Activated naive CD8-positive, alpha-beta T cell treated with anti-CD3 and anti-CD28 coated beads, Interleukin-2, amount 10 ng/mL, durations not matched to agents 7 days and 5 days (primary cell): ENCODE measurements around the gene HORMAD2. TPM values are rescaled to one million over a fixed set of nuclear protein-coding genes. Genes with fewer than 3 reads are reported as not detected.

ENCODE experiments used
- ATAC-seq: fragments of 150-1000 bp; cut with Tn5 transposase; one replicate; pipeline ENCODE4 v1.10.0; 2021; ENCODE audit warnings: low read depth, moderate library complexity
- POLR2A ChIA-PET: fragments of 350-600 bp; sonication (Branson Sonifier 250); formaldehyde crosslinking; loops from one replicate; lab custom pipeline; 2021; ENCODE audit warnings: antibody characterized with exemption; lab: Charles Lee
- DNase-seq: peaks from one replicate; pipeline ENCODE4 v3.0.0; 2021
- H3K27ac Mint-ChIP-seq: one replicate; pipeline ENCODE4 v1.8.0; 2022; ENCODE audit warnings: mild to moderate bottlenecking, mixed read lengths
- H3K27me3 Mint-ChIP-seq: one replicate; pipeline ENCODE4 v1.8.0; 2022; ENCODE audit warnings: mild to moderate bottlenecking, moderate library complexity, mixed read lengths
- H3K36me3 Mint-ChIP-seq: one replicate; pipeline ENCODE4 v1.8.0; 2021; ENCODE audit warnings: mild to moderate bottlenecking, mixed read lengths
- H3K4me1 Mint-ChIP-seq: one replicate; pipeline ENCODE4 v1.8.0; 2021; ENCODE audit warnings: mixed read lengths
- H3K4me3 Mint-ChIP-seq: one replicate; pipeline ENCODE4 v1.8.0; 2022; ENCODE audit warnings: mild to moderate bottlenecking, moderate library complexity, mixed read lengths
- H3K9me3 Mint-ChIP-seq: one replicate; pipeline ENCODE4 v1.8.0; 2021; ENCODE audit warnings: mixed read lengths
- total RNA-seq, 2 experiments: library from RNA; stranded (reverse); gene quantifications; one replicate each; pipeline ENCODE4 v1.2.3, GENCODE V29; 2021

The HORMAD2 gene, protein sequence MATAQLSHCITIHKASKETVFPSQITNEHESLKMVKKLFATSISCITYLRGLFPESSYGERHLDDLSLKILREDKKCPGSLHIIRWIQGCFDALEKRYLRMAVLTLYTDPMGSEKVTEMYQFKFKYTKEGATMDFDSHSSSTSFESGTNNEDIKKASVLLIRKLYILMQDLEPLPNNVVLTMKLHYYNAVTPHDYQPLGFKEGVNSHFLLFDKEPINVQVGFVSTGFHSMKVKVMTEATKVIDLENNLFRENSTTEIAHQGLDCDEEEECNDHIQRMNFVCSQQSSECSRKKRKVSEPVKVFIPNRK
- total RNA-seq = under 1 TPM in 1 of 2 experiments, not detected in 1; 0.14 TPM

DNA sequence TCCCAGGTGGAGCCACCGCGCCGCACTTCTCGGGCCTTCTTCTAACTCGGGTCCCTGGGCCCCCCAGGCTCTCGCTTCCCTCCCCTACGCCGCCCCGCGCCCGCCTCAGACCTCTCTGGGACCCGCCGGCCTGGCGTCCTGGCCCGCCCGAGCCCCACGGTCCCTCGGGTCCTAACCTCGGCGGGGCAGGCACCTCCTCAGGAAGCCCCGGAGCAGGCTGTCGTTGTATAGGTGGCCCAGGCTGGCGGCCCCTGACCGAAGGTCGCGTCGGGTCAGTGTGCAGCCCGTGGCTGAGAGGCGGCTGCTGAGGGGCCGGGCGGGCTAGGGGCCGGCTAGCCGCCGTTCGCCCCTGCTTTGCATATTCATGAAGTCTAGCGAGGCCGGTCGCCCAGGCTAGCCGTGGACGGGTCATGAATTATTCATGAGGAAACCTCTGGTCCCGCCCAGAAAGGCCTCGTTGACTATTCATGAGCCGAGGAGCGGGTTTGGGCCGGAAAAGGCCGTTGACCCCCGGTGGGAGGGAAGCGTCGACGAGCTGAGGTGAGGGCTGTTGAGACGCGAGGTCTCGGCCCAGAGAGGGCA lies at the start of gene HORMAD2:
HORMAD2 (plus strand) TSS at position 513 of the 582 bp plus-strand sequence. CDS start 13,489 bp downstream, outside the sequence.
- POLR2A ChIA-PET = no interaction called here
- DNase-seq (no peak), ATAC-seq (no peak)
- Mint-ChIP-seq H3K27me3 (peaks cover 35% of the 10 kb centered on the region), H3K4me3 (no peak within 1 kb of the TSS), H3K27ac (no peak within 1 kb of the TSS), H3K9me3 (peaks cover 8% of the 10 kb centered on the region), H3K4me1 (peaks cover 8% of the 10 kb centered on the region), H3K36me3 (no peaks in the 10 kb centered on the region)

- peaks cover 5% of the 10 kb centered on the region for H3K36me3 Mint-ChIP-seq
Observed at GRCh38 chr22:30031328-30031727, 48.9 kb upstream of the HORMAD2 start.

DNA sequence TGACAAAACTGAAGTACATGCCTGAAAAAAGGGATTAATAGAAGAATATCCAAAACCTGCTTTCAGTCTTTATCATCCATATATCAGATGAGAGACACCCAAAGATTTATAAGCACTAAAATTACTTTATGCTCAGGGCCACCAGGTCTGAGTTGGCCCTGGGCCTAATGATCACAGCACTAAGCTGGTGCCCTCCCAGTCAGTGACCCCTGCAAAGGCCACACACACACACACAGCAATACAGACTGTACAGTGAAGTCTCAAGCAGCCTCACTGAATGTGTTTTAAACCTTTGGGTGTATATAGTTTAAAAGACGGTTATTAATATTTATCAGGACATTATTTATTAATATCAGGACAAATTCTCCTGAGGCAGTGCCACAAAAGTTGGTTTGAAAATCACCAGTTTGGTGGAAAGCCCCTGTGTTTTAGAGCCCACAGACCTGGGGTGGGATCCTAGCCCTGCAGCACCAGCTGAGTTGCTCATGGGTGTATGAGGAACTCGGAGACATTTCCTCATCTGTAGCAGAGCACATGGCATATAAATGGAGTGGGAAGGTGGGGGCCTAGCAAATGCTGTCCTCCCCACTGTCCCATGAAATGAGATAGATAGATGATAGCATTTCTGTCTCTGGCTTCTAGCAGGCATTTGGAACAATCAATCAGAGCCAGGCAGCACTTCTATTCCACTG lies 48.4 kb upstream of the HORMAD2 start:
- POLR2A ChIA-PET = no interaction called here
- H3K27me3 Mint-ChIP-seq = no peaks in the 10 kb centered on the region
- no peak for DNase-seq
- ATAC-seq = no peak
- no peaks in the 10 kb centered on the region for H3K9me3 Mint-ChIP-seq
- no peak overlapping the region for H3K27ac Mint-ChIP-seq
- no peak overlapping the region for H3K4me3 Mint-ChIP-seq
- peaks cover 4% of the 10 kb centered on the region for H3K4me1 Mint-ChIP-seq
- peaks cover 3% of the 10 kb centered on the region for H3K36me3 Mint-ChIP-seq

More at GRCh38 chr22:30031328-30031727, 48.9 kb upstream of the HORMAD2 start:
- H3K4me1 Mint-ChIP-seq = peaks cover 5% of the 10 kb centered on the region
- POLR2A ChIA-PET = no interaction called here
- H3K27me3 Mint-ChIP-seq = no peaks in the 10 kb centered on the region
- H3K27ac Mint-ChIP-seq = no peak overlapping the region
- H3K9me3 Mint-ChIP-seq = no peaks in the 10 kb centered on the region
- DNase-seq = no peak
- no peak for ATAC-seq
- H3K4me3 Mint-ChIP-seq = no peak overlapping the region

DNA sequence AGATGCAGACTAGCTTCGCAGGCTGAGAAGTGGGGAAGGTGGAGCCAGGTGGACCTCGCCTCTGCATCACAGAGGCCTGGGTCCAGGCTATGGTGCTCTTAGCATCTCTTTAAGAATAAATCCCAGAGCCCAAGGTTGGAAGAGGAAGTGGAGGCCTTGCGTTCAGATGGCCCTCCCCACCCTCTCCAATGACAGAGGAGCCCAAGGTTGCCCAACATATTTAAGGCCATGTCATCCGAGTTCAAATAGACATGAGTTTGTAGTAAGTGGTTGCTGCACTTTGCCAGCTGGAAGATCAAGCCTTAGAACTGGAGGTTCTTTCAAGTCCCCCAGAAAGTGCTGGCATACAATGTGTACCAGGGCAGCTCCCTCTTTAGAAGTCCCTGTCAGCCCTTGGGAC lies 47.1 kb upstream of the HORMAD2 start:
- ATAC-seq = no peak

GRCh38 chr22:30033901-30034300 lies 46.4 kb upstream of the HORMAD2 start:
- no peak overlapping the region for H3K27ac Mint-ChIP-seq
- ATAC-seq = no peak
- DNase-seq = no peak
- H3K36me3 Mint-ChIP-seq = no peaks in the 10 kb centered on the region
- no peak overlapping the region for H3K4me3 Mint-ChIP-seq
- POLR2A ChIA-PET = no interaction called here
- no peaks in the 10 kb centered on the region for H3K9me3 Mint-ChIP-seq
- H3K4me1 Mint-ChIP-seq = no peaks in the 10 kb centered on the region
- no peaks in the 10 kb centered on the region for H3K27me3 Mint-ChIP-seq

More for the DNA sequence above, 47.1 kb upstream of the HORMAD2 start:
- no peak for DNase-seq
- Mint-ChIP-seq H3K9me3 (no peaks in the 10 kb centered on the region), H3K4me3 (no peak overlapping the region), H3K27me3 (no peaks in the 10 kb centered on the region), H3K36me3 (peaks cover 1% of the 10 kb centered on the region), H3K4me1 (no peaks in the 10 kb centered on the region), H3K27ac (no peak overlapping the region)
- POLR2A ChIA-PET = no interaction called here

- Mint-ChIP-seq H3K4me1 (no peaks in the 10 kb centered on the region), H3K27ac (no peak overlapping the region), H3K9me3 (no peaks in the 10 kb centered on the region), H3K36me3 (no peaks in the 10 kb centered on the region), H3K27me3 (peaks cover 3% of the 10 kb centered on the region), H3K4me3 (no peak overlapping the region)
- ATAC-seq (no peak), DNase-seq (no peak)
- POLR2A ChIA-PET = no interaction called here
Observed at GRCh38 chr22:30036656-30037055, 43.6 kb upstream of the HORMAD2 start.

- no peaks in the 10 kb centered on the region for H3K36me3 Mint-ChIP-seq
- no peak overlapping the region for H3K4me3 Mint-ChIP-seq
- DNase-seq = no peak
- peaks cover 8% of the 10 kb centered on the region for H3K27me3 Mint-ChIP-seq
- POLR2A ChIA-PET = no interaction called here
- no peaks in the 10 kb centered on the region for H3K4me1 Mint-ChIP-seq
- ATAC-seq = no peak
- no peak overlapping the region for H3K27ac Mint-ChIP-seq
- no peaks in the 10 kb centered on the region for H3K9me3 Mint-ChIP-seq
Observed at GRCh38 chr22:30038219-30038618, 42.0 kb upstream of the HORMAD2 start.

DNA sequence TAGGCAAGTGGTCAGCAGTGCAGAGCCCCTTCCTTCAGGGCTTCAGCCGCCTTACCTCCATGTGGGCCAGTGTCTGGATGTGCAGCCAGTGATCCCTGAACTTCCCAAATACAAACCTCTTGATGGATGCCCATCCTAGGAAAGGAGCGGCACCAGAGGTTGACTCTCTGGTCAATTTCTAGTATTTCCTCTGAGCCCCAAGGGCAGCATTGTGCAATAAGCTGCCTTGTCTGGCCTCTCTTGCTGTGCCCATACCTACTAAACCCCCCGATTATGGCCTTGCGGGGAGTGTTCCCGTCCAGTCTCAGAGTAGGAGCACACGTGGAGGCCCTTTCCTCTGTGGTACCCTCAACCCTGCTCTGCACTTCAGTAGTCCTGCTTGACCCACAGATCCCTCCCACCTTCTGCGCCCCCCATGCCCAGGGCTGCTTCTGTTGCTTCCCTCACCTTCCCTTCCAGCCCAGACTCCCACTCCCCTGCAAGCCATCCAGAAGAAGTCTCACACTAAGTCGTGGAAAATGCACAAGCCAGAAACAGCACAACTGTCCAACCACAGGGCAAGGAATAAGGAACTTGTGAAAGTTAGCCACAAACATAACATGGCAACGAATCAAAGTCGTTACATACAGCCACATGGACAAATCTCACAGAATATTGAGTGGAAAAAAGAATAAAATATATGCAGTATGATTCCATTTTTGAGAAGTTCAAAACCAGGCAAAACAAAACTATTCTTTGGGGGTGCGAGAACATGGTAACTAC lies 39.6 kb upstream of the HORMAD2 start:
- POLR2A ChIA-PET = no interaction called here
- Mint-ChIP-seq H3K4me1 (no peaks in the 10 kb centered on the region), H3K27me3 (peaks cover 8% of the 10 kb centered on the region), H3K36me3 (no peaks in the 10 kb centered on the region), H3K27ac (no peak overlapping the region), H3K4me3 (no peak overlapping the region), H3K9me3 (no peaks in the 10 kb centered on the region)
- no peak for DNase-seq
- ATAC-seq = no peak

DNA sequence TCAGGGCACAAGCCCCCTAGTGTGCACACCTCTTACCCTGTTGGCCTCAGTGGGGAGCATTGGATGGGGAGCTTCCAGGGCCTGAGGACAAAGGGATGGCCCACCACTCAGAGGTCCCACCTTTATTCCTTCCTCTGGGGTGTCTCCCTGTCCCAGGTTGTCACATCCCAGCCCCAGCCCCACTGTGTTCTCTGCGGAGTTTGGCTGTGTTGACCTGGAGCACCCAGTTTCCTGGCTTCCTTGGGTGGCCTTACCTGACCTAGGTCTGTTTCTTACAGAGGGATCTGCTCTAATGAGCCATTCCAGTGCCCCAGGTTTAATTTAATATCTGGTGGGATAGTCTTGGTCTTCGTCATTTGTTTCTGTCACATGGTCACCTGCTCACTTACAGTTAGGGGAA lies 38.8 kb upstream of the HORMAD2 start:
- no peak for ATAC-seq
- H3K4me1 Mint-ChIP-seq = no peaks in the 10 kb centered on the region
- H3K27me3 Mint-ChIP-seq = peaks cover 8% of the 10 kb centered on the region
- H3K27ac Mint-ChIP-seq = no peak overlapping the region
- no peak overlapping the region for H3K4me3 Mint-ChIP-seq
- DNase-seq = no peak
- H3K36me3 Mint-ChIP-seq = no peaks in the 10 kb centered on the region
- no peaks in the 10 kb centered on the region for H3K9me3 Mint-ChIP-seq
- POLR2A ChIA-PET = no interaction called here

DNA sequence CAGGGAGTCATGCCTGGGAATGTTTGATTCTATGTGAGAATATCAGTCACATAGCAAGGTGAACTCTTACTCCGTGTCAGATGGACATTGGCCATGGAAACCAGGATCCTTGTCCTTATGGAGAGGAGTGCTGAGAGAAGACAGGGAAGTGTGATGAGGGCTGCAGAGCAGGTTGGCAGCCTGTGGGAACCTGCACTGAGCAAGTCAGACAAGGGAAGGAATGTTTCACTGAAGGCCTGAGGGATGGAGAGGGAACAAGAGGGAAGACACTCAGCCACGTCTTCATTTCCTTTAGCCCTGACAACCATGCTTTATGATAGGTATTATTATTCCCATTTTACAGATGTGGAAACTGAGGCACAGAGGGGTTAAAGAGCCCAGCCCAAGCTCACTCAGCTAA lies 38.4 kb upstream of the HORMAD2 start:
- no peak overlapping the region for H3K4me3 Mint-ChIP-seq
- no peaks in the 10 kb centered on the region for H3K4me1 Mint-ChIP-seq
- H3K27me3 Mint-ChIP-seq = peaks cover 8% of the 10 kb centered on the region
- no peaks in the 10 kb centered on the region for H3K36me3 Mint-ChIP-seq
- POLR2A ChIA-PET = no interaction called here
- no peak for DNase-seq
- H3K27ac Mint-ChIP-seq = no peak overlapping the region
- no peak for ATAC-seq
- H3K9me3 Mint-ChIP-seq = no peaks in the 10 kb centered on the region

DNA sequence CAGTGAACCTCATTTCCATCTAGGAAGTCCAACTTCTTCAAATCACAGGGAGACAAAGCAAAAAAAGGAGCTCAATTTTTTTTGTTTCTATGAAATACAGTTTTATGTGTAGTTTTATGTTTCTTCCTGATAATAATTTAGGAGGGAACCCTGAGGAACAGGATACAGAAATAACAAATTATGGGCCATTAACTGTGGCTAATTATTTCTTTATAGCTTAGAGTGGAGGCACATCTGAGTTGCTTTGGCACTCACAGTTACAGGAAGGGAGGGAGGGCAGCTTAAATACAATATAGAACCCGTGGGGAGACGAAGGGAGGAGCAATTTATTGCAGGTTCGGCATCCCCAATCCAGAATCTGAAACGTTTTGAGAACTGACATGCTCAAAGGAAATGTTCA lies 37.1 kb upstream of the HORMAD2 start:
- DNase-seq (no peak), ATAC-seq (no peak)
- Mint-ChIP-seq H3K36me3 (no peaks in the 10 kb centered on the region), H3K4me3 (no peak overlapping the region), H3K4me1 (peaks cover 5% of the 10 kb centered on the region), H3K9me3 (no peaks in the 10 kb centered on the region), H3K27me3 (peaks cover 8% of the 10 kb centered on the region), H3K27ac (no peak overlapping the region)
- POLR2A ChIA-PET = no interaction called here

GRCh38 chr22:30044369-30044768 lies 35.9 kb upstream of the HORMAD2 start:
- Mint-ChIP-seq H3K27me3 (peaks cover 8% of the 10 kb centered on the region), H3K36me3 (no peaks in the 10 kb centered on the region), H3K27ac (no peak overlapping the region), H3K9me3 (no peaks in the 10 kb centered on the region), H3K4me1 (peaks cover 5% of the 10 kb centered on the region), H3K4me3 (no peak overlapping the region)
- ATAC-seq (no peak), DNase-seq (no peak)
- POLR2A ChIA-PET = no interaction called here

DNA sequence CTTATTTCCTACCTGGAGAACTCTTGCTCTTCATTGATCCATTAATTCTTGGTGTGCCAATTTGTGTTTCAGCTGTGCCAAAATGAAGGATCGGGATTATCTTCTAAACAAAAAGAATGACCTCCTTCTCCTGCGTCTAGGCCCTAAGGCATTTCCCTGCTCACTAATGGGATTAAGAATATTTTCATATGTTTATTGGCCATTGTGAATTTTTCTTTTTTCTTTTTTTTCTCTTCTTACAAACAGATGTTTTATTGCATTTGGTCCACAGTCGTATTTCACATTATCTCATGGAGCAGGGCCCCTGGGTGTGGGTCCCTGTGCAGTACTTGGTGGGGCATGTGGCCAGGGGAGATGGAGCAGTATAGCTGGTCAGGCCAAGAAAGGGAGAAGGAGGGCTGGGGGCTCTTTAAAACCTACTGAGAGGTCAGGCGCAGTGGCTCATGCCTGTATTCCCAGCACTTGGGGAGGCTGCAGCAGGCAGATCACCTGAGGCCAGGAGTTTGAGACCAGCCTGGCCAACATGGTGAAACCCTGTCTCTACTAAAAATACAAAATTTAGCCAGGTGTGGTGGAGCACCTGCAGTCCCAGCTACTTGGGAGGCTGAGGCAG lies 35.3 kb upstream of the HORMAD2 start:
- peaks cover 8% of the 10 kb centered on the region for H3K27me3 Mint-ChIP-seq
- DNase-seq (no peak), ATAC-seq (no peak)
- no peaks in the 10 kb centered on the region for H3K9me3 Mint-ChIP-seq
- no peak overlapping the region for H3K27ac Mint-ChIP-seq
- H3K4me3 Mint-ChIP-seq = no peak overlapping the region
- H3K4me1 Mint-ChIP-seq = peaks cover 5% of the 10 kb centered on the region
- POLR2A ChIA-PET = no interaction called here
- H3K36me3 Mint-ChIP-seq = no peaks in the 10 kb centered on the region
